GM23248 (cell line): Measurements from ENCODE around the gene PTER. TPM values are rescaled to one million over a fixed set of nuclear protein-coding genes. Genes with fewer than 3 reads are reported as not detected.

Experiments
- DNase-seq: peaks from one replicate; pipeline ENCODE4 v3.0.0-alpha.2; 2015
- H2AFZ ChIP-seq: fragments of 200-600 bp; sonication (generic); 2 replicates; pipeline ENCODE4 v1.6.1; 2016; ENCODE audit warnings: antibody characterized with exemption
- H3F3A ChIP-seq: fragments of 200-600 bp; sonication (generic); 2 replicates; pipeline ENCODE4 v1.6.1; 2016; ENCODE audit warnings: mild to moderate bottlenecking, antibody characterized with exemption, mixed run types; ENCODE audit not compliant: insufficient read depth
- H3K27ac ChIP-seq: fragments of 200-600 bp; sonication (generic); 2 replicates; pipeline ENCODE4 v1.5.1; 2016; ENCODE audit warnings: mild to moderate bottlenecking
- H3K27me3 ChIP-seq: fragments of 200-600 bp; sonication (generic); replicated peaks from 2 replicates; pipeline ENCODE4 v1.6.1; 2016; ENCODE audit warnings: mild to moderate bottlenecking; ENCODE audit not compliant: insufficient read depth
- H3K36me3 ChIP-seq: fragments of 200-600 bp; sonication (generic); 2 replicates; pipeline ENCODE4 v1.6.1; 2016; ENCODE audit warnings: low read depth, mild to moderate bottlenecking
- H3K4me1 ChIP-seq: fragments of 200-600 bp; sonication (generic); 2 replicates; pipeline ENCODE4 v1.6.1; 2016; ENCODE audit warnings: mild to moderate bottlenecking; ENCODE audit not compliant: insufficient read depth
- H3K4me2 ChIP-seq: fragments of 200-600 bp; sonication (generic); one replicate; pipeline ENCODE4 v1.6.1; 2016; ENCODE audit warnings: mild to moderate bottlenecking; ENCODE audit not compliant: unreplicated experiment
- H3K4me3 ChIP-seq: fragments of 200-600 bp; sonication (generic); 2 replicates; pipeline ENCODE4 v1.5.1; 2016; ENCODE audit warnings: mild to moderate bottlenecking
- H3K79me2 ChIP-seq: fragments of 200-600 bp; sonication (generic); 2 replicates; pipeline ENCODE4 v1.6.1; 2016; ENCODE audit warnings: mild to moderate bottlenecking; ENCODE audit not compliant: insufficient read depth
- H3K9ac ChIP-seq: fragments of 200-600 bp; sonication (generic); 2 replicates; pipeline ENCODE4 v1.6.1; 2016; ENCODE audit warnings: mild to moderate bottlenecking
- H3K9me2 ChIP-seq: fragments of 200-600 bp; sonication (generic); 2 replicates; pipeline ENCODE4 v1.6.1; 2016; ENCODE audit warnings: mixed run types, mild to moderate bottlenecking, moderate library complexity; ENCODE audit not compliant: insufficient read depth
- H3K9me3 ChIP-seq: fragments of 200-600 bp; sonication (generic); one replicate; pipeline ENCODE4 v1.6.1; 2017; ENCODE audit warnings: low read depth
- H4K20me1 ChIP-seq: fragments of 200-600 bp; sonication (generic); 2 replicates; pipeline ENCODE4 v1.6.0; 2016; ENCODE audit not compliant: insufficient read depth
- EZH2 ChIP-seq: fragments of 200-600 bp; sonication (generic); IDR thresholded peaks from 2 replicates; pipeline ENCODE4 v1.6.1; 2018; ENCODE audit warnings: antibody characterized with exemption, mild to moderate bottlenecking; ENCODE audit not compliant: insufficient read depth, poor library complexity, severe bottlenecking
- EZH2phosphoT487 ChIP-seq: fragments of 200-600 bp; sonication (generic); IDR thresholded peaks from 2 replicates; pipeline ENCODE4 v1.6.1; 2018; ENCODE audit warnings: antibody characterized with exemption, moderate library complexity, mild to moderate bottlenecking, low read depth; ENCODE audit not compliant: insufficient read depth
- WGBS, 2 experiments: methylation state at CpG; one replicate each; pipeline ENCODE4 v1.1.6; 2015 to 2017; ENCODE audit warnings: low lambda C conversion rate in 2 of 2, low coverage in 1 of 2; ENCODE audit errors: missing lambda C conversion rate in 2 of 2; 5-methylcytosine and 5-hydroxymethylcytosine counted together
- in situ Hi-C: fragments of 300-500 bp; cut with MboI; formaldehyde crosslinking; loops from 2 replicates; pipeline ENCODE4 v1.15.0; 2020
- polyA plus RNA-seq: library from polyadenylated mRNA; unstranded; fragments of >200 nt; fragmentation: Nextera tagmentation; extraction: Ambion mirVana; gene quantifications from 2 replicates; pipeline ENCODE4 v1.2.1, GENCODE V29; 2016
- total RNA-seq: library from RNA; depleted of rRNA; stranded (reverse); fragments of >200 nt; shearing (Covaris generic); gene quantifications from 2 replicates; pipeline ENCODE4 v1.2.3, GENCODE V29; 2014

Gene PTER
- total and polyA plus RNA-seq, 2 experiments from 2014 or later, result 12.6 to 13.3 TPM

GRCh38 chr10:16519250-16519907 is 82.6 kb downstream of the PTER start:
- Histone ChIP-seq H3K36me3 (no peaks in the 10 kb centered on the region), H3K4me1 (no peaks in the 10 kb centered on the region), H3K9ac (no peak overlapping the region), H3K9me2 (no peaks in the 10 kb centered on the region), H3F3A (no peaks in the 10 kb centered on the region), H3K27me3 (peaks cover 14% of the 10 kb centered on the region; the same call in 1 of the 2 replicates), H3K4me3 (no peak overlapping the region), H3K4me2 (no peak overlapping the region), H4K20me1 (no peaks in the 10 kb centered on the region), H3K27ac (no peak overlapping the region), H3K79me2 (no peaks in the 10 kb centered on the region), H2AFZ (no peak overlapping the region), H3K9me3 (no peaks in the 10 kb centered on the region)
- in situ Hi-C loops, result no loop called here
- no peak for DNase-seq
- 82 to 85% methylated on average over 24 to 31 of the region's 31 CpGs for WGBS, 2 experiments
- TF ChIP-seq EZH2, result no peak
- TF ChIP-seq EZH2phosphoT487, result no peak

- Histone ChIP-seq H2AFZ (peak overlapping the region; percentile 60), H3K4me1 (no peaks in the 10 kb centered on the region), H3K9me2 (no peaks in the 10 kb centered on the region), H3K27me3 (peaks cover 15% of the 10 kb centered on the region; the same call in 1 of the 2 replicates), H3K4me3 (peak overlapping the region; percentile 68), H3F3A (no peaks in the 10 kb centered on the region), H3K27ac (no peak overlapping the region), H3K9me3 (no peaks in the 10 kb centered on the region), H3K36me3 (no peaks in the 10 kb centered on the region), H4K20me1 (no peaks in the 10 kb centered on the region), H3K79me2 (no peaks in the 10 kb centered on the region), H3K9ac (no peak overlapping the region), H3K4me2 (no peak overlapping the region)
- 16 to 18% methylated on average over 69 to 86 of the region's 104 CpGs for WGBS, 2 experiments
- in situ Hi-C loops, result no loop called here
- TF ChIP-seq EZH2phosphoT487 (no peak), EZH2 (peak; percentile 63)
- DNase-seq, result peak; percentile 23
Observed at GRCh38 chr10:16519908-16520861, 83.4 kb downstream of the PTER start.

- H3K27me3 ChIP-seq, result peaks cover 16% of the 10 kb centered on the region; the same call in 1 of the 2 replicates
- no peaks in the 10 kb centered on the region for H3K79me2 ChIP-seq
- H3K9me2 ChIP-seq, result no peaks in the 10 kb centered on the region
- peak overlapping the region; percentile 60 for H2AFZ ChIP-seq
- peak overlapping the region; percentile 68 for H3K4me3 ChIP-seq
- H4K20me1 ChIP-seq, result no peaks in the 10 kb centered on the region
- WGBS, 2 experiments, result 1 to 3% methylated on average over 26 to 38 of the region's 39 CpGs
- H3K4me1 ChIP-seq, result no peaks in the 10 kb centered on the region
- peak overlapping the region; percentile 71 for H3K4me2 ChIP-seq
- H3K9ac ChIP-seq, result no peak overlapping the region
- no peaks in the 10 kb centered on the region for H3K36me3 ChIP-seq
- no peaks in the 10 kb centered on the region for H3K9me3 ChIP-seq
- TF ChIP-seq EZH2phosphoT487 (no peak), EZH2 (no peak)
- no peaks in the 10 kb centered on the region for H3F3A ChIP-seq
- in situ Hi-C loops, result no loop called here
- H3K27ac ChIP-seq, result no peak overlapping the region
- peak; percentile 55 for DNase-seq
Observed at GRCh38 chr10:16520900-16521299, 84.1 kb downstream of the PTER start.

GRCh38 chr10:16521311-16522016 is 84.7 kb downstream of the PTER start, which contains the start of gene C1QL3:
Gene C1QL3 (minus strand): TSS chr10:16521879. CDS start chr10:16521065, 814 bp downstream.
- H3K9me3 ChIP-seq, result no peaks in the 10 kb centered on the region
- H3K27ac ChIP-seq, result no peak within 1 kb of the TSS
- no peak for TF ChIP-seq EZH2phosphoT487
- no peak for TF ChIP-seq EZH2
- DNase-seq, result peak; percentile 64
- no peaks in the 10 kb centered on the region for H3F3A ChIP-seq
- H3K79me2 ChIP-seq, result no peaks in the 10 kb centered on the region
- H3K9me2 ChIP-seq, result no peaks in the 10 kb centered on the region
- WGBS, 2 experiments, result 3 to 6% methylated on average over 47 to 61 of the region's 68 CpGs
- peak within 1 kb of the TSS; percentile 60 for H2AFZ ChIP-seq
- in situ Hi-C loops, result no loop called here
- H3K4me1 ChIP-seq, result no peaks in the 10 kb centered on the region
- no peaks in the 10 kb centered on the region for H3K36me3 ChIP-seq
- no peaks in the 10 kb centered on the region for H4K20me1 ChIP-seq
- peak within 1 kb of the TSS; percentile 71 for H3K4me2 ChIP-seq
- H3K4me3 ChIP-seq, result peak within 1 kb of the TSS; percentile 68
- peaks cover 18% of the 10 kb centered on the region; the same call in 1 of the 2 replicates for H3K27me3 ChIP-seq
- no peak within 1 kb of the TSS for H3K9ac ChIP-seq
